Measurements from ENCODE around the gene PIGW. TPM values are rescaled to one million over a fixed set of nuclear protein-coding genes. Genes with fewer than 3 reads are reported as not detected.

Gene PIGW
- total RNA-seq, 4 donors from 2014 or later: 2.5 to 6.5 (median 4.4) TPM

DNA sequence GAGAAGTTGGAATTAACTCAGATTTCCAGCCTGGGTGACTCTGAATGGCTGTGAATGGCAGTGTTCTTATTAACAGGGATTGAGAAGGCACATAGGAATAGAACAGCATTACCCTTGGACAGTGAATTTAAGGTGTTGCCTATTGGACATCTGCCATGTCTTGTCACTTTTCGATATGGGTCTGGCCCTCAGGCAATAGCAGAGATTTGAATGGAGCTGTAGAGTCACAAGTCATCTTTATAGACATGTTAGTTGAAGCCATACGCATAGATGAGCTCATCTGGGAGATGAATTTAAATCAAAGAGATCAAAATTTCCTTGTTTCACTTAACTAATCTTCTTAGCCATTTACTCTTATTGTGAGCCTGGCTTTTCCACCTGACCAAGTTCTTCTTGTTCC, 42.0 kb downstream of the PIGW start:
- DNase-seq (ENCODE audit: extremely low spot score): no peak
- H3K9me3 ChIP-seq: no peaks in the 10 kb centered on the region
- H3K27ac ChIP-seq (replicated peaks in 1 of 4): no peak overlapping the region
- H3K36me3 ChIP-seq: peaks cover 40 to 87% (median 63%) of the 10 kb centered on the region in 4 donors
- peaks cover 0 to 7% (median 6%) of the 10 kb centered on the region in 4 donors for H3K4me1 ChIP-seq
- intact Hi-C loops (cut with DNase I): no loop called here
- no peaks in the 10 kb centered on the region for H3K27me3 ChIP-seq
- TF ChIP-seq POLR2AphosphoS5 (IDR thresholded peaks at IDR 0.05): no peak
- no peak for TF ChIP-seq EP300 (IDR thresholded peaks at IDR 0.05)
- TF ChIP-seq POLR2A (IDR thresholded peaks at IDR 0.05; ENCODE audit: low read depth): no peak
- TF ChIP-seq, protein P1, sequence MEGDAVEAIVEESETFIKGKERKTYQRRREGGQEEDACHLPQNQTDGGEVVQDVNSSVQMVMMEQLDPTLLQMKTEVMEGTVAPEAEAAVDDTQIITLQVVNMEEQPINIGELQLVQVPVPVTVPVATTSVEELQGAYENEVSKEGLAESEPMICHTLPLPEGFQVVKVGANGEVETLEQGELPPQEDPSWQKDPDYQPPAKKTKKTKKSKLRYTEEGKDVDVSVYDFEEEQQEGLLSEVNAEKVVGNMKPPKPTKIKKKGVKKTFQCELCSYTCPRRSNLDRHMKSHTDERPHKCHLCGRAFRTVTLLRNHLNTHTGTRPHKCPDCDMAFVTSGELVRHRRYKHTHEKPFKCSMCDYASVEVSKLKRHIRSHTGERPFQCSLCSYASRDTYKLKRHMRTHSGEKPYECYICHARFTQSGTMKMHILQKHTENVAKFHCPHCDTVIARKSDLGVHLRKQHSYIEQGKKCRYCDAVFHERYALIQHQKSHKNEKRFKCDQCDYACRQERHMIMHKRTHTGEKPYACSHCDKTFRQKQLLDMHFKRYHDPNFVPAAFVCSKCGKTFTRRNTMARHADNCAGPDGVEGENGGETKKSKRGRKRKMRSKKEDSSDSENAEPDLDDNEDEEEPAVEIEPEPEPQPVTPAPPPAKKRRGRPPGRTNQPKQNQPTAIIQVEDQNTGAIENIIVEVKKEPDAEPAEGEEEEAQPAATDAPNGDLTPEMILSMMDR (IDR thresholded peaks at IDR 0.05): no peak
- 92% methylated on average over 2 of the region's 2 CpGs for WGBS
- H3K4me3 ChIP-seq: no peak overlapping the region

DNA sequence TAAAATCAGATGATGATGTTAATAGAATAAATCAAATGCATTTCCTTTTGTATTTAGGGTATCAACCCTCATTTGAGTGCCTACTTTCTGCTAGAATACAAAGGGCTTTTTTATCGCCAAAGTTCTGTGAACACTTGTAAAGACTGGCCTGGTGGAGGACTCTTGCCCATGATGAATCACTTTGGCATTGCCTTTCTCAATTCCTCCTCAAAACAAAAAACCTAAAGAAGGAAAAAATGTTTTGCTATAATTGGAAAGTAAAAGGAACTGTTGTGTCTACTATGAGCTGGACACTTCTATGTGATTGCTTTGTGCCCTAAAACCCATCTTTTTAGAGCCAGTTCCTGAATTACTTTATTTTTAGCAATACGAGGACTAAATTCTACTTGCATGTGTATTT, 43.9 kb downstream of the PIGW start:
- H3K27ac ChIP-seq (replicated peaks in 1 of 4): no peak overlapping the region
- peaks cover 52 to 87% (median 69%) of the 10 kb centered on the region in 4 donors for H3K36me3 ChIP-seq
- TF ChIP-seq POLR2A (IDR thresholded peaks at IDR 0.05; ENCODE audit: low read depth): no peak
- TF ChIP-seq EP300 (IDR thresholded peaks at IDR 0.05): no peak
- TF ChIP-seq, protein P1 (IDR thresholded peaks at IDR 0.05): no peak
- intact Hi-C loops (cut with DNase I): no loop called here
- whole genome bisulfite sequencing: 81% methylated on average over 2 of the region's 2 CpGs
- H3K9me3 ChIP-seq: no peaks in the 10 kb centered on the region
- H3K4me3 ChIP-seq: no peak overlapping the region
- DNase-seq (ENCODE audit: extremely low spot score): no peak
- peaks cover 0 to 7% (median 6%) of the 10 kb centered on the region in 4 donors for H3K4me1 ChIP-seq
- H3K27me3 ChIP-seq: no peaks in the 10 kb centered on the region

DNA sequence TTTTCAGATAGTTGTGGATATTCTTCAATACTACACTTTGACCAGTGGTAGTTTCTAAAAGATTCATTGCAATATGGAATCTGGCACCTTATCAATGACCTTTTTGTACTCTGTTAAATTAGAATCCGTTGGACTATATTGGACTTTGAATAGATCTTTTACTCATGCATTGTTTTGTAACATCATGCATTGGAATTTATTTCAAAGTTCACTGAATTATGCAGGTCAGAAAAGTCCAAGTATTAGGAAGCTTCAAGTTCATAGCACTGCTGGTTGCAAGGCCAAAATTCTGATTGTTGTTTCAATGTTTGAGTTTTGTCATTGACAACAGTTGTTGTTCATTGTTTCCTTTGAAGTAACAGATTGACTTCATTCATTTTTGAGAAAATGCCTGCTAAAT, 49.0 kb downstream of the PIGW start:
- H3K36me3 ChIP-seq: peaks cover 77 to 100% (median 91%) of the 10 kb centered on the region in 4 donors
- H3K9me3 ChIP-seq: no peaks in the 10 kb centered on the region
- DNase-seq (ENCODE audit: extremely low spot score): no peak

DNA sequence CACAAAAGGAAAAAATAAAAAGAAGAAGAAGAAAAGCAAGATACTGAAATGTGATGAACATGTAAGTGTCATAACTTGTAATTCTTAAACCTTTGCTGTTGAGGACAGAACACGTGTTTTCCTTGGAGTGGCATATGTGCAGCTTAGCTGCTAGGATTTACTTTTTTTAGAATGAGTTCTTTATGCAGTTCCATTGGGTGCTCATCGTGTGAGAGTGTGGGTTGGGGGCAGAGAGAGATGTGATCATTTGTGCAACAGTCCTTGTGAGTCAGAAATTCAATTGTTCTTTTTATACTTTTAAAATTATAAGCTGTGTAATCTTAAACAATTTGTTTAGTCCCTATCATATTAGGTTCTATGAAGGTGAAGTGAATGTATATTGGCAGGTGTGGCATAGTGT, 51.4 kb downstream of the PIGW start:
- intact Hi-C loops (cut with DNase I): no loop called here
- no peaks in the 10 kb centered on the region for H3K9me3 ChIP-seq
- peaks cover 1 to 5% (median 3%) of the 10 kb centered on the region in 4 donors for H3K4me1 ChIP-seq
- H3K27me3 ChIP-seq: no peaks in the 10 kb centered on the region
- H3K4me3 ChIP-seq: no peak overlapping the region
- H3K36me3 ChIP-seq: peaks cover 62 to 92% (median 78%) of the 10 kb centered on the region in 4 donors
- 92% methylated on average over 2 of the region's 2 CpGs for WGBS
- no peak for DNase-seq (ENCODE audit: extremely low spot score)
- no peak for TF ChIP-seq POLR2AphosphoS5 (IDR thresholded peaks at IDR 0.05)
- no peak for TF ChIP-seq POLR2A (IDR thresholded peaks at IDR 0.05; ENCODE audit: low read depth)
- no peak for TF ChIP-seq EP300 (IDR thresholded peaks at IDR 0.05)
- TF ChIP-seq, protein P1 (IDR thresholded peaks at IDR 0.05): no peak
- H3K27ac ChIP-seq (replicated peaks in 1 of 4): no peak overlapping the region

More for the DNA sequence above, 49.0 kb downstream of the PIGW start:
- WGBS: 65% methylated on average over 1 of the region's 1 CpG
- TF ChIP-seq, protein P1 (IDR thresholded peaks at IDR 0.05): no peak
- no peak for TF ChIP-seq EP300 (IDR thresholded peaks at IDR 0.05)
- no peak for TF ChIP-seq POLR2A (IDR thresholded peaks at IDR 0.05; ENCODE audit: low read depth)
- TF ChIP-seq POLR2AphosphoS5 (IDR thresholded peaks at IDR 0.05): no peak
- no peaks in the 10 kb centered on the region for H3K27me3 ChIP-seq
- no peaks in the 10 kb centered on the region for H3K4me1 ChIP-seq
- intact Hi-C loops (cut with DNase I): no loop called here
- H3K27ac ChIP-seq (replicated peaks in 1 of 4): no peak overlapping the region
- no peak overlapping the region for H3K4me3 ChIP-seq

Small RNAs within 50 kb of the gene (small RNA-seq; reads per million reads assigned to genes)
- 0 reads per million in 3 donors for gene RNA5SP439

Other genes with a start within 250 kb of the PIGW start
- not detected for gene TBC1D3G, start 211.1 kb upstream of the PIGW start, total RNA-seq
- not detected for gene TBC1D3H, start 146.6 kb upstream of the PIGW start, total RNA-seq
- gene ZNHIT3, start 48.3 kb upstream of the PIGW start, total RNA-seq: 10 to 100 TPM; 18.4 to 35.1 (median 25.8) TPM
- gene MYO19, start 119 bp upstream of the PIGW start, total RNA-seq: 10 to 100 TPM; 29.5 to 68.1 (median 44.3) TPM
- 10 to 100 TPM; 41.6 to 55.8 (median 54.2) TPM for gene GGNBP2, start 9.9 kb downstream of the PIGW start, total RNA-seq
- gene DHRS11, start 56.9 kb downstream of the PIGW start, total RNA-seq: 1 to 10 TPM; 5.3 to 7.1 (median 6.0) TPM
- gene MRM1, start 66.6 kb downstream of the PIGW start, total RNA-seq: 10 to 100 TPM in 1 of 4 donors, 1 to 10 TPM in 3; 6.2 to 10.8 (median 8.5) TPM

All from esophagus muscularis mucosa (tissue), 4 donors.